Upper lobe of right lung (tissue), 1 donor: ENCODE data around the gene HGF. TPM values are rescaled to one million over a fixed set of nuclear protein-coding genes. Genes with fewer than 3 reads are reported as not detected.

Source experiments
- ATAC-seq: fragments of 200-7000 bp; cut with Tn5 transposase; one replicate; pipeline ENCODE4 v1.9.1; 2020; ENCODE audit warnings: mild to moderate bottlenecking, moderate library complexity
- DNase-seq: peaks from one replicate; pipeline ENCODE4 v3.0.0-alpha.2; 2020
- H3K27ac ChIP-seq: fragments of 200-600 bp; one replicate; pipeline ENCODE4 v1.8.0; 2022
- H3K27me3 ChIP-seq: fragments of 200-600 bp; one replicate; pipeline ENCODE4 v1.8.0; 2022; ENCODE audit warnings: mild to moderate bottlenecking
- H3K36me3 ChIP-seq: fragments of 200-600 bp; one replicate; pipeline ENCODE4 v1.8.0; 2022
- H3K4me1 ChIP-seq: fragments of 200-600 bp; one replicate; pipeline ENCODE4 v1.8.0; 2022
- H3K4me3 ChIP-seq: fragments of 200-600 bp; one replicate; pipeline ENCODE4 v1.8.0; 2022; ENCODE audit warnings: mild to moderate bottlenecking
- H3K9me3 ChIP-seq: fragments of 200-600 bp; one replicate; pipeline ENCODE4 v1.8.0; 2022
- CTCF ChIP-seq: fragments of 200-600 bp; IDR thresholded peaks from one replicate; pipeline ENCODE4 v1.8.0; 2022; ENCODE audit warnings: antibody characterized with exemption
- intact Hi-C: fragments of 100-400 bp; cut with DNase I; formaldehyde crosslinking; loops from one replicate; pipeline ENCODE4 v1.11.0; 2022
- total RNA-seq: library from RNA; stranded (reverse); fragmentation: NEBNext Ultra II Directional; extraction: Animal tissue kit (Norgen Biotek cat#: 25700); gene quantifications from one replicate; pipeline ENCODE4 v1.2.1, GENCODE V29; 2021
- donor health status: DM: no; HTN: yes; CAD: no; lungs with severe emphysema.

HGF gene
- total RNA-seq, 1 donor from 2014 or later: 26.5 TPM

DNA sequence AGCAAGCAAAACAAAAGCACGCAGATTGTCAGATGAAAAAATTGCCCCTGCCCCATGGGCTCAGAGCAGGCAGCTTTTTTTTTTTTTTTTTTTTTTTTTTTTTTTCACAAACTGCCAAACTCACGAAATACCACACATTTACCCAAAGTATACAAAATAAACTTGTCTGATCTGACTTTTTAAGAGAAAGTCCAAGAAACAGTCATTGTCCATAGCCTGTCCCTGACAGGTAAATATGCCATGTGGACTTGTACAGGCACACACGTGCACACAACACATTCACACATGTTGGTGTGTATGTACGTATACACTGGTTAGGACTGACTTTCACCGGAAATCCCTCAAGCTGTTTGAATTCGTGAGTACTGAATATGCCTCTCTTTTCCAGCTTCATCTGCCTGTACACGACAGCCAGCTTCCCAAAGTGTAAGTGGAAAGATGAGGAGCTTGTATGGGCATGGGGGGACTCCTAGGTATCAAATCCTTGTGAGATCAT is 929 bp upstream of the HGF start:
- Histone ChIP-seq H3K27me3 (no peaks in the 10 kb centered on the region), H3K36me3 (no peaks in the 10 kb centered on the region), H3K9me3 (no peaks in the 10 kb centered on the region), H3K27ac (peak overlapping the region; percentile 67), H3K4me3 (peak overlapping the region; percentile 49), H3K4me1 (no peaks in the 10 kb centered on the region)
- intact Hi-C loops: no loop called here
- no peak for DNase-seq
- no peak for TF ChIP-seq CTCF
- ATAC-seq: no peak

- Histone ChIP-seq H3K4me1 (no peaks in the 10 kb centered on the region), H3K36me3 (no peaks in the 10 kb centered on the region), H3K9me3 (no peaks in the 10 kb centered on the region), H3K27me3 (no peaks in the 10 kb centered on the region), H3K4me3 (peak overlapping the region; percentile 49), H3K27ac (peak overlapping the region; percentile 63)
- DNase-seq (no peak), ATAC-seq (no peak)
- intact Hi-C loops: no loop called here
- TF ChIP-seq CTCF: no peak
Observed at GRCh38 chr7:81768951-81769778, 682 bp downstream of the HGF start.

GRCh38 chr7:81767926-81768325 is 1.9 kb downstream of the HGF start:
- Histone ChIP-seq H3K27me3 (no peaks in the 10 kb centered on the region), H3K36me3 (no peaks in the 10 kb centered on the region), H3K9me3 (no peaks in the 10 kb centered on the region), H3K4me3 (peak overlapping the region; percentile 49), H3K4me1 (no peaks in the 10 kb centered on the region), H3K27ac (peak overlapping the region; percentile 63)
- no peak for ATAC-seq
- intact Hi-C loops: no loop called here
- no peak for TF ChIP-seq CTCF
- no peak for DNase-seq

DNA sequence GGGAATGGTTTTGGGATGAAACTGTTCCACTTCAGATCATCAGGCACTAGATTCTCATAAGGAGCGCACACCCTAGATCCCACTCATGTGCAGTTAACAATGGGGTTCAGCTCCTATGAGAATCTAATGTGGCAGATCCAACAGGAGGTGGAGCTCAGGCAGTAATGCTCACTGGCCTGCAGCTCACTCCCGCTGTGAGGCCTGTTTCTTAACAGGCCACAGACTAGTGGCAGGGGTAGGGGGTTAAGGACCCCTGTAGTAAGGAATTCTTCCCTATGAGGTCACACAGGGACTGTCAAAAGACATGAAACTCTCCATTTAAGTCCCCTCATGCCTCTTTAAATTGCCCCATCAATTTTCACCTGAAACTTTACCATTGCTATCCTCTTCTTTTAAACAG is 8.0 kb downstream of the HGF start:
- H3K9me3 ChIP-seq: no peaks in the 10 kb centered on the region
- no peaks in the 10 kb centered on the region for H3K27me3 ChIP-seq
- no peak for DNase-seq
- peaks cover 3% of the 10 kb centered on the region for H3K36me3 ChIP-seq
- TF ChIP-seq CTCF: no peak
- ATAC-seq: no peak
- H3K4me1 ChIP-seq: no peaks in the 10 kb centered on the region
- H3K27ac ChIP-seq: no peak overlapping the region
- intact Hi-C loops: no loop called here
- no peak overlapping the region for H3K4me3 ChIP-seq

DNA sequence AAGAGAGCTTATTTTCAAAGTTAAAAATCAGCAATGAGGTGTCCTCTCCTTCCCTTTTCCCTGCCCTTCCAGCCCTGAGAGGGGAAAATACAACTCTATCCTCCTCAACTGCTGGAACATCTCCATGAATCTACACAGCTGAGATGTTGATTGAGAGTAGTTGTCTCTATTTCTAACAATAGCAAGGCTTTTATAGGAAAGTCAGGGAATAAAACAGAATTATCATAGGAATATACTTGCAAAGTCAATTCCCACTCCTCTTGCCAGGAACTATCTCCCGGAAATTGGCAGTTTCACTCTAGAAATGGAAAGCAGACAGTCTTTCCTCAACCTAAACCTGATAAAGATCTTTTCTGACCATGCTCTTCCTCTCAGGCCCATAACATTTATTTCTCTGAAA is 8.8 kb downstream of the HGF start:
- Histone ChIP-seq H3K36me3 (peaks cover 10% of the 10 kb centered on the region), H3K4me1 (no peaks in the 10 kb centered on the region), H3K4me3 (no peak overlapping the region), H3K27ac (no peak overlapping the region), H3K9me3 (no peaks in the 10 kb centered on the region), H3K27me3 (no peaks in the 10 kb centered on the region)
- ATAC-seq (no peak), DNase-seq (no peak)
- intact Hi-C loops: no loop called here
- no peak for TF ChIP-seq CTCF
